Measurements from ENCODE around the gene CRIP1.
A peak's percentile ranks its signal among the peaks of the same experiment; 100 is the strongest.

The CRIP1 gene

DNA sequence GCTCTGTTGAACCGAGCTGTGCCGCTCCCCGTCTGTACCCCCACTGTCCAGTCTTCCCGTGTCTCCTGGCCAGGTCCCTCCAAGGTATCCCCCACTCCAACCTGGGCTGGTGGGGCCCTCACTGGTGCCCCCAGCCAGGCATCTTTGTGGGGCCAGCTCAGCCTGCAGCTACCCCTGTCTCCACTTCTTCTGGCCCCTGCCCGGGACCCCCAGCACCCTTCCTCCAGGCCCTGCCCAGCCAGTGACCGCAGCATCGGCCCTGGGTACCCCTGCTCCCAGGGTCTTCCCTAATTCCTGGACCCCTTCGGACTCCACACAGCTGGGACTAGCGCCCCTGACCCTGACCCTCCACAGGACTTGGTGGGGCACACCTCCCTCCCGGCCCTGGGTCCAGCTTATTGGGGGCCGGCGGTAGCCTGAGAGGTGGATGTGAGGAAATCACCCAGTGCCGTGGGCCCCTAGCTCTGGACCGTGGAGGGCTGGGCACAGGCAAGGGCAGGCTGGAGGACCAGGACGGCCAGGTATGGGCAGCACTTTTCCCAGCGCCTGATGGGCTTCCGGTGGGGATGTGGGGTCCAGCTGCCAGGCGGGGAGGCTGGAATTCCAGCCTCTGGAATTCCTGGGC lies 4.1 kb upstream of the CRIP1 start:
- H3K27me3 ChIP-seq (replicated peaks; ENCODE audit: control insufficient read depth, insufficient read depth, low read length, poor library complexity, severe bottlenecking): no peaks in the 10 kb centered on the region
- H3K36me3 ChIP-seq (ENCODE audit: control insufficient read depth, insufficient read depth, low read length): no peaks in the 10 kb centered on the region
- H3K27ac ChIP-seq (ENCODE audit: insufficient read depth, low read length, poor library complexity, severe bottlenecking): peak overlapping the region; percentile 100
- H3K4me3 ChIP-seq (ENCODE audit: insufficient read depth, low read depth, low read length, poor library complexity, severe bottlenecking): no peak overlapping the region
- no peaks in the 10 kb centered on the region for H3K9me3 ChIP-seq (ENCODE audit: control insufficient read depth, low read length)
- H3K4me1 ChIP-seq (ENCODE audit: control insufficient read depth, insufficient read depth, low read length, poor library complexity, severe bottlenecking): peaks cover 80% of the 10 kb centered on the region
- no peak for DNase-seq

DNA sequence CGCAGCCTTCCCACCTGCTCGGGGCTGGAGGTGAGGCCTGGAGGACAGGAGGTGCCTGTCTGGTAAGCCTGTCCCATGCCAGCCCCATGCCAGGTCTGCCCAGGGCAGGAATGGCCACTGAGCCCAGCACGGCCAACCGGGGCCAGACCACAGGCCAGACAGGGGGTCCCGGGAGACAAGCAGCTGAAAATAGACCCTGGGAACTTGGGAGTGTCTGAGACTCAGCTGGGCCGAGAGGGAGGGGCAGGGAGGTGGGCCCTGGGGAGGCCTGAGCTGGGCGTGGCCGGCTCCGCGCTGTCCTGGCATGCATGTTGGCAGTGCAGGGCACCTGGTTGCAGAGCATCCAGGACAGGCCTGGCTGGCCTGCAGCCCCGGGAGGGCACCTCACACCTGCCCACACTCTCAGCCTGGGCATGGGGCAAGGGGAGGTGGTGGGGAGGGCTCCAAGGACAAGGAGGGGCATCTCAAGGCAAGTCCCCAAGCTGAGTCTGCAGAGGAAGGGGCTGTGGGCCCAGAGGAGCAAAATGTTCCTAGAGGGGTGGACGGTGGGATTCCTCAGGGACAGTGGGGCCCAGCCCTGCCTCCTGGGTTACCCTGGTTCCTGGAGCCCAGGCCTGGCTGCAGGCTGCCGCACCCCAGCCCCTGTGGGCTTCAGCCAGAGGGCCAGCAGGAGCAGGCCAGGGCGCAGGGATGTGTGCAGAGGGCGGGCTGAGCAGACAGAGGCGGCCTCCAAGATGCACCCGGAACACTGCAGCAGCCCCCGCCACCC lies 3.2 kb upstream of the CRIP1 start:
- Histone ChIP-seq H3K4me1 (ENCODE audit: control insufficient read depth, insufficient read depth, low read length, poor library complexity, severe bottlenecking) (peaks cover 79% of the 10 kb centered on the region), H3K36me3 (ENCODE audit: control insufficient read depth, insufficient read depth, low read length) (no peaks in the 10 kb centered on the region), H3K27ac (ENCODE audit: insufficient read depth, low read length, poor library complexity, severe bottlenecking) (peak overlapping the region; percentile 100), H3K9me3 (ENCODE audit: control insufficient read depth, low read length) (no peaks in the 10 kb centered on the region), H3K4me3 (ENCODE audit: insufficient read depth, low read depth, low read length, poor library complexity, severe bottlenecking) (no peak overlapping the region), H3K27me3 (replicated peaks; ENCODE audit: control insufficient read depth, insufficient read depth, low read length, poor library complexity, severe bottlenecking) (no peaks in the 10 kb centered on the region)
- no peak for DNase-seq

DNA sequence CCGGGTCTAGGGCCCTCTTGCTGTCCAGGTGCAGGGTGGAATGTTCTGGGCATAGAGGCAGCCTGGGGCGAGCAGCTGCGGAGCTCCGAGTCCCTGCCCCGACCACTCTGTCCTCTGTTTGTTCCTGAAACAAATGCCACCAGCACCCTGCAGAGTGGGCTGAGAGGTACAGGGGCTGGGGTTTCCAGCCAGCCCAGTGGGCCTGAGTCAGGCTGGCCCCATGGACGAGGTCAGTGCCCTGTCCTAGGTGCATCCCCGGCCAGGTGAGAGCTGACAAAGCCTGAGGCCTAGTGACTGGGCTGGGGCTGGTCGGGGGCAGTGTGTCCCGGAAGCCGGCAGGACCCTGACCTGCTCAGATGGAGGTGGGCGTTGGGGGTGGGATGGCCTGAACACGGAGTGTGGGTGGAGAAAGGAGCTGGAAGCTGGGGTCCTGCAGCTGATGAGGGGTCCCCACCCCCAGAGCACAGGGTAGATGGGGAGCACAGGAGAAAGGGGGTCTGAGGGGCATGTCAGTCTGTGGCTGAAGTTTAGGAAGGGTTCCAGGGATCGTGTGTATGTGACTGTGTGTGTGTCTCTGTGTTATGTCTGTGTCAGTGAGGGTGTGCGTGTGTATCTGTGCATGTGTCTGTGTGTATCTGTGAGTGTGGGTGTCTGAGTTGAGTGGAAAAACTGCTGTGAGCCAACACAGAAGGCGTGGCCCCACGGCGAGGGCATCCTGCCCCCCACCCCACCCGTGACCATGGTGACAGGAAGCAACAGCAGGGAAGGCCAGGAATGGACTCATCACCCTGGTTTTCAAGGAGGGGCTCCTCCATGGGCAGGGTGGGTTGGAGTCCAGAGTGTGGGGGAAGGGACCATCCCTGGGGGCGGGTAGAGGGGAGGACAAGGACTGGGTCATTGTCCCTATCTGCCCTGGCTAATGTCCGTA lies 2.4 kb upstream of the CRIP1 start:
- Histone ChIP-seq H3K9me3 (ENCODE audit: control insufficient read depth, low read length) (no peaks in the 10 kb centered on the region), H3K36me3 (ENCODE audit: control insufficient read depth, insufficient read depth, low read length) (no peaks in the 10 kb centered on the region), H3K27ac (ENCODE audit: insufficient read depth, low read length, poor library complexity, severe bottlenecking) (peak overlapping the region; percentile 100), H3K4me1 (ENCODE audit: control insufficient read depth, insufficient read depth, low read length, poor library complexity, severe bottlenecking) (peaks cover 86% of the 10 kb centered on the region), H3K27me3 (replicated peaks; ENCODE audit: control insufficient read depth, insufficient read depth, low read length, poor library complexity, severe bottlenecking) (no peaks in the 10 kb centered on the region), H3K4me3 (ENCODE audit: insufficient read depth, low read depth, low read length, poor library complexity, severe bottlenecking) (no peak overlapping the region)
- DNase-seq: peak in 2 of 3 donors; percentile 55 to 56

DNA sequence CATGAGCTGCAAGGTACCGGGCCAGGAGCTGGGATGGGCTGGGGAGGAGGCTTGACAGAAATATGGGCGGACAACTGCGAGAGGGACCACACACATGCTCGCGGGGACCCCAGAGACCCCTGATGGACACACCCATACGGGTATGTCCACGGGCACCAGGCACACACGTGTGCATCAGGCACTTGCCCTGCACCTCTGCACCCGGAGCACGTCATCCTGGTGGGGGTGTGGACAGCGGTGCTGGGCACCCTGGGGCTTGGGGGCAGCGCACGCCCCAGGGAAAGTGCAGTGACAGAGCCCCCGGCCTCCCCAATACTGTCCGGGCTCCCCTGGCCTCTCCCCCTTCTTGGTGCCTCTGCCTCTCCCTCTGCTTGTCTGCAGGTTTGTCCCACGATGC lies 1.7 kb upstream of the CRIP1 start:
- no peak for DNase-seq
- H3K9me3 ChIP-seq (ENCODE audit: control insufficient read depth, low read length): no peaks in the 10 kb centered on the region
- peak overlapping the region; percentile 100 for H3K27ac ChIP-seq (ENCODE audit: insufficient read depth, low read length, poor library complexity, severe bottlenecking)
- H3K36me3 ChIP-seq (ENCODE audit: control insufficient read depth, insufficient read depth, low read length): no peaks in the 10 kb centered on the region
- H3K4me3 ChIP-seq (ENCODE audit: insufficient read depth, low read depth, low read length, poor library complexity, severe bottlenecking): no peak overlapping the region
- H3K4me1 ChIP-seq (ENCODE audit: control insufficient read depth, insufficient read depth, low read length, poor library complexity, severe bottlenecking): peaks cover 86% of the 10 kb centered on the region
- H3K27me3 ChIP-seq (replicated peaks; ENCODE audit: control insufficient read depth, insufficient read depth, low read length, poor library complexity, severe bottlenecking): no peaks in the 10 kb centered on the region

DNA sequence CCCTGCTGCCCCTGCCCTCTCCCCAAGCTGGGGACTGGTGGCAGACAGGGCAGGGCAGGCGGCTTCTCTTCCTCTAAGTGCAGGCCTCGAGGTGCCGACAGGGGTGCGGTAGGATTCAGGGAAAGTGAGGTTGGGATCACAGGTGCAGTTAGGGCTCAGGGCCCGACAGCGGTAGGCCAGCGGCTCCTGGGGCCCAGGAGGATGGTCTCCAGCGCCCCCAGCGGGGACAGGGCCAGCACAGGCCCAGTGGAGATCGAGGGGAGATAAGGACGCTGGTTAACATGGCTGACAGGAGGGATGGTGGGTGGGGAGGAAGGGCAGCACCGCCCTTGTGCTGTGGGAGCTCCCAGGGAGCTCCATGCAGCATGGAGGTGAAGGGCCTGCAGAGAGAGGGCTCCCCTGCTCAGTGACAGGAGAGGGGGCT lies 935 bp upstream of the CRIP1 start:
- H3K27me3 ChIP-seq (replicated peaks; ENCODE audit: control insufficient read depth, insufficient read depth, low read length, poor library complexity, severe bottlenecking): no peaks in the 10 kb centered on the region
- peak; percentile 54 to 72 (median 56) for DNase-seq
- H3K36me3 ChIP-seq (ENCODE audit: control insufficient read depth, insufficient read depth, low read length): no peaks in the 10 kb centered on the region
- H3K4me1 ChIP-seq (ENCODE audit: control insufficient read depth, insufficient read depth, low read length, poor library complexity, severe bottlenecking): peaks cover 83% of the 10 kb centered on the region
- no peak overlapping the region for H3K4me3 ChIP-seq (ENCODE audit: insufficient read depth, low read depth, low read length, poor library complexity, severe bottlenecking)
- H3K27ac ChIP-seq (ENCODE audit: insufficient read depth, low read length, poor library complexity, severe bottlenecking): peak overlapping the region; percentile 100
- no peaks in the 10 kb centered on the region for H3K9me3 ChIP-seq (ENCODE audit: control insufficient read depth, low read length)

DNA sequence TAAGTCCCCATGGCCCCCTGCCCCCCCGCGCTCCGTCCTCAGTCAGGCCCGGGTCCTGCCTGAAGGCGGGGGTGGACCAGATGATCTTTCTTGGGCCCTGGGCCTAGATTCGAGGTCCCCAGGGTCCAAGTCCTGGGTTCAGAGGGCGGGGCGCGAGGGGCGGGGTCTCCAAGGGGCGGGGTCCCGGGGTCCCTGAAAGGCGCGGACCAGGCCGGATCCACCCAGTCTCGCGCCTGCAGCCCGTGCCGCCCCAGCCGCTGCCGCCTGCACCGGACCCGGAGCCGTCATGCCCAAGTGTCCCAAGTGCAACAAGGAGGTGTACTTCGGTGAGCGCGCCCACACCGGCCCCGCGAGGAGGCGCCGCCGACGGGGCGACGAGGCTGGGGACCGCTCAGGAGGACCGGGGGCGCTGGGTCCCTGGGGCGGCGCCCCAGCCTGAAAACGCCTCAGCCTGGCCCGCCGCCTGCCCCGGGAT lies 325 bp downstream of the CRIP1 start:
- Histone ChIP-seq H3K27ac (ENCODE audit: insufficient read depth, low read length, poor library complexity, severe bottlenecking) (peak overlapping the region; percentile 100), H3K4me1 (ENCODE audit: control insufficient read depth, insufficient read depth, low read length, poor library complexity, severe bottlenecking) (peaks cover 75% of the 10 kb centered on the region), H3K4me3 (ENCODE audit: insufficient read depth, low read depth, low read length, poor library complexity, severe bottlenecking) (peak overlapping the region; percentile 71), H3K27me3 (replicated peaks; ENCODE audit: control insufficient read depth, insufficient read depth, low read length, poor library complexity, severe bottlenecking) (no peaks in the 10 kb centered on the region), H3K36me3 (ENCODE audit: control insufficient read depth, insufficient read depth, low read length) (no peaks in the 10 kb centered on the region), H3K9me3 (ENCODE audit: control insufficient read depth, low read length) (no peaks in the 10 kb centered on the region)
- DNase-seq: peak; percentile 49 to 58 (median 52)

DNA sequence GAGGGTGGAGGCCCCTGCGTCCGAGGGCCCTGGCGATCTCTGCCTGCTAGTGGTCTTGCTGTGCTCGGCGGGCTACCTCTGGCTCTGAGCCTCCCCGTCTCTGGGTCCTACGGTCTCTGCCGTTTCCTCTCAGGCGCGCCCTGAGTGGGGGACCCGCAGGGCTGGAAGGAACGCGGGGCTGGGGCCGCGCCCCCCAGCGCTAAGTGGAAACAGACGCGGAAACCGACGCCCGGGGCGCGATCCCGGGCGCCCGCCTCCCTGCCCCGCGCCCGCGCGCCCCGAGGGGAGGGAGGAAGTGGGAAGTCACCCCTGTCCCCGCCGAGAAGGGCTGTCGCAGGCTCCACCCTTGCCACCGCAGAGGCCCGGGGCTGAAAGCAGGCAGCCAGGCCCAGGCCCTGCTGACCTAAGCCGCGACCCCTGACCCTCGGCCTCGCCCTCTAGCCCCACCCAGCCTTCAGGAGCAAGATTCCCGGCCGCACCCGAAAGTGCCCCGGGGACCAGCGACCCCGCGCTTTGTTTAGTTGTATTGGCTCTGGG lies 831 bp downstream of the CRIP1 start:
- peak overlapping the region; percentile 100 for H3K27ac ChIP-seq (ENCODE audit: insufficient read depth, low read length, poor library complexity, severe bottlenecking)
- peak; percentile 65 to 71 (median 68) for DNase-seq
- H3K4me3 ChIP-seq (ENCODE audit: insufficient read depth, low read depth, low read length, poor library complexity, severe bottlenecking): peak overlapping the region; percentile 71
- H3K27me3 ChIP-seq (replicated peaks; ENCODE audit: control insufficient read depth, insufficient read depth, low read length, poor library complexity, severe bottlenecking): no peaks in the 10 kb centered on the region
- H3K9me3 ChIP-seq (ENCODE audit: control insufficient read depth, low read length): no peaks in the 10 kb centered on the region
- H3K36me3 ChIP-seq (ENCODE audit: control insufficient read depth, insufficient read depth, low read length): no peaks in the 10 kb centered on the region
- H3K4me1 ChIP-seq (ENCODE audit: control insufficient read depth, insufficient read depth, low read length, poor library complexity, severe bottlenecking): peaks cover 70% of the 10 kb centered on the region

DNA sequence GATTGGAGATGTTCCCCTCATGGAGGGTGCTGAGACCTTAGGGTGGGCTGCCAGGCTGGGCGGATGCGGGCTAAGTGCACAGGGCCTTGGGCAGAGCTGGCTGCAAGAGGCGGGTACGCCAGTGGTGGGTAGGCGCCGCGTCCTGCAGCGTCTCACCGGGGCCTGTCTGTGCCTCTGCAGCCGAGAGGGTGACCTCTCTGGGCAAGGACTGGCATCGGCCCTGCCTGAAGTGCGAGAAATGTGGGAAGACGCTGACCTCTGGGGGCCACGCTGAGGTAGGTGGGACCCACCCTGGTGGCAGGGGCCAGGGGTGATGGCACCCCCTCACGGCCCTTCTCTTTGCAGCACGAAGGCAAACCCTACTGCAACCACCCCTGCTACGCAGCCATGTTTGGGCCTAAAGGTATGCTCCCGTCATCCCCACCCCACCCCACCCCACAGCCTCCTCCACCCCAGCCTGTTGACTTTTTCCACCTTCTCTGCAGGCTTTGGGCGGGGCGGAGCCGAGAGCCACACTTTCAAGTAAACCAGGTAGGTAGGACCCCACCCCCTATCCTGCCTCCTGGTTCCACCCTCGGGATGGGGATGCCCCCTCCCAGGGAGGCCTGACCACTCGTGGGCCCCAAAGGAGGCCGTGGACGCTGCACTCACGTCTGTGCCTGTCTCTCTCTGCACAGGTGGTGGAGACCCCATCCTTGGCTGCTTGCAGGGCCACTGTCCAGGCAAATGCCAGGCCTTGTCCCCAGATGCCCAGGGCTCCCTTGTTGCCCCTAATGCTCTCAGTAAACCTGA lies 1.5 kb downstream of the CRIP1 start:
- DNase-seq: no peak
- Histone ChIP-seq H3K27ac (ENCODE audit: insufficient read depth, low read length, poor library complexity, severe bottlenecking) (peak overlapping the region; percentile 100), H3K4me1 (ENCODE audit: control insufficient read depth, insufficient read depth, low read length, poor library complexity, severe bottlenecking) (peaks cover 63% of the 10 kb centered on the region), H3K36me3 (ENCODE audit: control insufficient read depth, insufficient read depth, low read length) (no peaks in the 10 kb centered on the region), H3K27me3 (replicated peaks; ENCODE audit: control insufficient read depth, insufficient read depth, low read length, poor library complexity, severe bottlenecking) (no peaks in the 10 kb centered on the region), H3K9me3 (ENCODE audit: control insufficient read depth, low read length) (no peaks in the 10 kb centered on the region), H3K4me3 (ENCODE audit: insufficient read depth, low read depth, low read length, poor library complexity, severe bottlenecking) (peak overlapping the region; percentile 71)

All from effector memory CD4-positive, alpha-beta T cell (primary cell).